Erythroblast (primary cell): ENCODE data around the gene ROBO4.

Source experiments
- GATA1 ChIP-seq: IDR thresholded peaks from 2 replicates; pipeline ENCODE4 v1.6.1; 2011; ENCODE audit warnings: low read depth, mild to moderate bottlenecking, control low read depth, low read length, moderate library complexity
- POLR2A ChIP-seq: IDR thresholded peaks from 2 replicates; pipeline ENCODE4 v1.6.1; 2011; ENCODE audit warnings: mild to moderate bottlenecking, low read length

GRCh38 chr11:124867700-124868099 is 30.0 kb downstream of the ROBO4 start:
- TF ChIP-seq POLR2A (no peak), GATA1 (no peak)
